GM18519 (cell line): ENCODE measurements around the gene ATP5F1D.
"Not testable (repeated sequence)": the region's sequence is repeated elsewhere in the genome, so short reads cannot be mapped to it uniquely, and the experiment has no call there.

Source experiments
- ATAC-seq: cut with Tn5 transposase; IDR thresholded peaks from one replicate; pipeline ENCODE4 v1.9.1; 2021; ENCODE audit warnings: mild to moderate bottlenecking, moderate library complexity; ENCODE audit not compliant: unreplicated experiment, low FRiP score

Gene ATP5F1D

GRCh38 chr19:1245494-1246264, 4.1 kb downstream of the ATP5F1D start:
- no peak for ATAC-seq

- not testable (repeated sequence) for ATAC-seq
Observed at GRCh38 chr19:1246265-1247087, 4.9 kb downstream of the ATP5F1D start.

- ATAC-seq, result no peak
Observed at GRCh38 chr19:1247748-1248138, 6.2 kb downstream of the ATP5F1D start.

- no peak for ATAC-seq
Observed at GRCh38 chr19:1248139-1248785, 6.7 kb downstream of the ATP5F1D start, which contains the start of gene MIDN. Gene MIDN, plus strand, starts transcription at chr19:1248583. Its CDS starts 1,714 bp downstream, at chr19:1250297.

GRCh38 chr19:1248786-1249297, 7.3 kb downstream of the ATP5F1D start:
- ATAC-seq, result no peak

GRCh38 chr19:1249298-1249989, 7.9 kb downstream of the ATP5F1D start:
- ATAC-seq, result no peak

- ATAC-seq, result no peak
Observed at GRCh38 chr19:1249990-1250436, 8.5 kb downstream of the ATP5F1D start.

- no peak for ATAC-seq
Observed at GRCh38 chr19:1250437-1251260, 9.1 kb downstream of the ATP5F1D start.

- no peak for ATAC-seq
Observed at GRCh38 chr19:1251330-1252220, 10.0 kb downstream of the ATP5F1D start.

GRCh38 chr19:1252221-1252820, 10.8 kb downstream of the ATP5F1D start:
- no peak for ATAC-seq

- no peak for ATAC-seq
Observed at GRCh38 chr19:1252821-1253513, 11.4 kb downstream of the ATP5F1D start.

GRCh38 chr19:1253514-1254080, 12.0 kb downstream of the ATP5F1D start:
- ATAC-seq, result no peak

GRCh38 chr19:1254081-1254527, 12.6 kb downstream of the ATP5F1D start:
- ATAC-seq, result no peak

- no peak for ATAC-seq
Observed at GRCh38 chr19:1254530-1255185, 13.1 kb downstream of the ATP5F1D start.

GRCh38 chr19:1255186-1256161, 13.9 kb downstream of the ATP5F1D start:
- ATAC-seq, result no peak
